ENCODE data around the gene VIL1.

Gene VIL1

GRCh38 chr2:218395456-218395825 is 23.5 kb upstream of the VIL1 start:
- no peak for DNase-seq

- peak; percentile 82 for DNase-seq
Observed at GRCh38 chr2:218395826-218396687, 22.9 kb upstream of the VIL1 start.

DNA sequence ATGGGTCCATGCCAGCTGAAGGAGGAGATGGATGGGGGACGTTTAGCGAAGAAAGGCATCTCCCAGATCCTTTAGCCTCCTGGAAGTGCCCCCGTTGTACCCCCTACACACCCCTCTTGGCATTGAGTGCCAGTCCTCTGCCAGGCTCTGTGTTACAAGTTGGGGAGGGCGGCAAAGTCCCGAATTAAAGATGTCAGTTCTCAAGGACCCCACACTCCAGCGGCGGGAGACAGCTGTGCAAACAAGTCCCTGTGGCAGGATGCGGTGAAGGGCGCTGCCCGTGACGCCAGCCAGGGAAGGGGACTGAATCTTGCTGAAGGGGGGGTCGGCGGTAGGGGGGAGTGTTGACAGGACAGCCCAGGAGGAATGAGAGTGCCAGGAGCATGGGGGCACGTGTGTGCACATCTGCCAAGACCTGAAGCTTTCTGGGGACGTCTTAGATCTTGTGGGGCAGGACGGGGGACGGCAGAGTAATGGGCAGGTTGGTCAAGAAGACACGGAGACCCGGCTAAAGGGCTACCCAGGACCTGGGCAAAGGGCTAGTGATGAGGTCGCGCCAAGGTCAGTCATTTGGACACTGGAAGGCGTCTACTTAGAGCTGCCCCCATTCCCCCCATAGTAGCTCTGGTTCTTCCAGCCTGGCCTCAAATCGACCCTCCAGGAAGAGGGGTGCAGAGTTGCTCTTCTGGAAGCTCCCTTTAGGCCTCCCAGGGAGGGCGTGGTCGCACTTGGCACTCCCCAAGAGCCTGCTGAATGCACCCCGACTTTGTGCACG is 22.0 kb upstream of the VIL1 start:
- DNase-seq = peak; percentile 79

- no peak for DNase-seq
Observed at GRCh38 chr2:218397463-218397819, 21.5 kb upstream of the VIL1 start.

GRCh38 chr2:218397820-218398436 is 21.0 kb upstream of the VIL1 start:
- no peak for DNase-seq

- DNase-seq = no peak
Observed at GRCh38 chr2:218398437-218399390, 20.2 kb upstream of the VIL1 start.

DNA sequence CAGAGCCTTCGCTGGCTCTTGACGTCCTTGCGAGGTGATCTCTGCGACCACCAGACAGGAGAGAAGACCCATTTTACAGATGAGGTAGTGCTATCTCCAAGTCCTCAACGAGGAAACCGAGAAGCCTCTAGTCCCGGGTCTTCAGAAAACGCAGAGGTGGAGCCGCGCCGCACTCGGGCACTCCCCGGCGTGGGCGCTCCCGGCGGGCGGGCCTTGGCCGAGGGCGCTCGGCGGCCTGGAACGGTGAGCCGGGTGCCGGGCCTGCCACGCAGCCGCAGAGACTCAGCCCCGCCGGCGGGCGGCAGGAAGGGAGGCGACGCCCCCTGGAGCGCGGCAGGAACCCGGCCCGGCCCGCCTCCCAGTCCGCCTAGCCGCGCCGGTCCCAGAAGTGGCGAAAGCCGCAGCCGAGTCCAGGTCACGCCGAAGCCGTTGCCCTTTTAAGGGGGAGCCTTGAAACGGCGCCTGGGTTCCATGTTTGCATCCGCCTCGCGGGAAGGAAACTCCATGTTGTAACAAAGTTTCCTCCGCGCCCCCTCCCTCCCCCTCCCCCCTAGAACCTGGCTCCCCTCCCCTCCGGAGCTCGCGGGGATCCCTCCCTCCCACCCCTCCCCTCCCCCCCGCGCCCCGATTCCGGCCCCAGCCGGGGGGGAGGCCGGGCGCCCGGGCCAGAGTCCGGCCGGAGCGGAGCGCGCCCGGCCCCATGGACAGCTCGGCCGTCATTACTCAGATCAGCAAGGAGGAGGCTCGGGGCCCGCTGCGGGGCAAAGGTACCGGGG is 19.3 kb upstream of the VIL1 start, which contains the start of gene CTDSP1:
Gene CTDSP1, plus strand, starts transcription at position 478 of the 776 bp plus-strand sequence. Its CDS starts 223 bp downstream, at position 701.
- DNase-seq = peak; percentile 82

DNA sequence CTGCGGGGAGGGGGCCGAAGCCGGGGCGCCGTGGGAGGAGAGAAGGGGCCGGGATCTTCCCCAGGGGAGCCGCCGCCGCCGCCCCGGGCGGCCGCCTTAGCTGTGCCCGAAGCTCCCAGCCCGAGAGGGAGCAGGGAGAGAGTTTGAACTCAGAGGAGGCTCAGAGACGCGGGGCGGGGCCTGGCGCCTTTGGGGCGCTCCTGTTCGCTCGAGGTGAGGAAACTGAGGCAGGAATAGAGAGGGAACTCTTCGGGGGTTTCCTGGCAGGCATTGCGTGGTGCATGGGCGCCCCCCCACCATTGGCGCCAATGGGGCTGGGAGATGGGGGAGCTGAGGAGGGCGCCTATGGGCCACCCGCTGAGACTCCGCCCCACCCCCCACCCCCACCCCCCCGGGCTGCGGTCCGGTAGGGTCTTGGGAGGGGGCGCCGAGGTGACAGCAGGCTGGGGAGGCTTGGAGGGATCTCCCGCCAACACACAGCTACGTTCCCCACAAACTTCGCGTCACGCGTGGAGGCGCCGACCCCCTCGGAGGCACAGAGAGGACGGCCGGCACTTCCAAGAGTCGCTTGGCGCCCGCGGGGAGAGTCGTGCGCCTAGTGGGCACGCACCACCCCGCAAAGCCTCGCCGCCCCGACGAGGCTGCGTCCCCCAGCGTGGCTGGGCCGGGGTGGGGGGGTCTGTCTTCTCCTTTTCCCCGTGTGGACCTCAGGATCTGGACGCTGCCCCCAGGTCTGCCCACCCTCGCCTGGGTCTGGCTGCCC is 18.6 kb upstream of the VIL1 start:
- DNase-seq = no peak

DNA sequence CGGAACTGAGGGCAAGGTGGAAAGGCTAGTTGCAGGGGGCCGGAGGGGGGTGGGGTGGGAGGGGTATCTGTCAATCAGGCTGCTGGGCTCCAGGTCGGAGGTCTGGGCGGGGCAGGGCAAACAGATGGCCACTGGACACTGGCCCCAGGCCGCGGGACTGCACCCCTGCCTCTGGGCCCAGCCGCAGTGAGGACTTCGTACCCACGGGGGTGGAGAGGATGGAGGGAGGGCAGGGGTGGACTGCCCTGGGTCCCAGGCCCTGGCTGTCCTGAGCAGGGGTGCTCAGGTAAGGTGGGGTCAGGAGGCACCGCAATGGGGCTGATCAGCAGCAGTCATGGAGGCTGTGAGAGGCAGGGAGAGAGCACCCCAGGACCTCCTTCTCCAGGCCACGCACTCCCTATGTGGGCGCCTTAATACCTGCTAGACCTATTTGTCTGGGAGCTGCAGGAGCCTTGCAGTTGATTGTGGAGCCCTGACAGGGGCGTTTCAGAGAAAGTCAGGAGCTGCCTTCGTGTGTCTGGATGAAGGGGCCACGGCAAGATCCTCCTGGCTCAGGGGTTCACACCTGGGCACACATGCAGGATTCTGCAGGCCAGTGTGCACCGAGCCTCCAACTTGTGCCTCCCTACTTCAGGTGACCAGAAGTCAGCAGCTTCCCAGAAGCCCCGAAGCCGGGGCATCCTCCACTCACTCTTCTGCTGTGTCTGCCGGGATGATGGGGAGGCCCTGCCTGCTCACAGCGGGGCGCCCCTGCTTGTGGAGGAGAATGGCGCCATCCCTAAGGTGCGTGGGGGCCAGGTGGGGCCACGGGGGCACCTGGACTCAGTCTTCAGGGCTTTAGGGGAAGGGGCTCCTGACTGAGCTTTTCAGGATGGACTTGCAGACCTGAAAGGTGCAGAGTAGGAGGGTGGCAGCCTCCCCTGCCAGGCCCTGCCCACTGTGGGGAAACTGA is 17.7 kb upstream of the VIL1 start:
- DNase-seq = no peak

- DNase-seq = no peak
Observed at GRCh38 chr2:218401890-218402289, 17.0 kb upstream of the VIL1 start.

DNA sequence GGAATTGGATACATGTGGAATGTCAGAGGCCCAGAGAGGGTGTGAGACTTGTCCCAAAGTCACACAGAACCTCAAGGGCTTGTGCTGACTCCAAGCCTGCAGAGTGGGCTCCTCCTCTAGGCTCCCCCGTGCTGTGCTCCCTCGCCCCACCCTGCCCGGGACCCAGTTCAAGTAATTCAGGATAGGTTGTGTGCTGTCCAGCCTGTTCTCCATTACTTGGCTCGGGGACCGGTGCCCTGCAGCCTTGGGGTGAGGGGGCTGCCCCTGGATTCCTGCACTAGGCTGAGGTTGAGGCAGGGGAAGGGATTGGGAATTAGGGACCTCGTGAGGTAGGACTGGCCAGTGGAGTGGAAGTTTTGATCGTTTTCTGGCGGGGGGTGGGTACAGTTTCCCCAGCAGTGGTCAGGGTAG is 16.4 kb upstream of the VIL1 start:
- DNase-seq = no peak

GRCh38 chr2:218402911-218403411 is 16.0 kb upstream of the VIL1 start:
- DNase-seq = no peak

GRCh38 chr2:218403810-218404209 is 15.1 kb upstream of the VIL1 start:
- DNase-seq = no peak

GRCh38 chr2:218404351-218405085 is 14.4 kb upstream of the VIL1 start:
- no peak for DNase-seq

DNA sequence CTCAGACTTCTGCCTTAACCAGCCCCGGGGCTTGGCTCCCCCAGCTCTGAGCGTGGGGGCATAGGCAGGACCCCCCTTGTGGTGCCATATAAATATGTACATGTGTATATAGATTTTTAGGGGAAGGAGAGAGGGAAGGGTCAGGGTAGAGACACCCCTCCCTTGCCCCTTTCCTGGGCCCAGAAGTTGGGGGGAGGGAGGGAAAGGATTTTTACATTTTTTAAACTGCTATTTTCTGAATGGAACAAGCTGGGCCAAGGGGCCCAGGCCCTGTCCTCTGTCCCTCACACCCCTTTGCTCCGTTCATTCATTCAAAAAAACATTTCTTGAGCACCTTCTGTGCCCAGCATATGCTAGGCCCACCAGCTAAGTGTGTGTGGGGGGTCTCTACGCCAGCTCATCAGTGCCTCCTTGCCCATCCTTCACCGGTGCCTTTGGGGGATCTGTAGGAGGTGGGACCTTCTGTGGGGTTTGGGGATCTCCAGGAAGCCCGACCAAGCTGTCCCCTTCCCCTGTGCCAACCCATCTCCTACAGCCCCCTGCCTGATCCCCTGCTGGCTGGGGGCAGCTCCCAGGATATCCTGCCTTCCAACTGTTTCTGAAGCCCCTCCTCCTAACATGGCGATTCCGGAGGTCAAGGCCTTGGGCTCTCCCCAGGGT is 13.7 kb upstream of the VIL1 start:
- DNase-seq = no peak

DNA sequence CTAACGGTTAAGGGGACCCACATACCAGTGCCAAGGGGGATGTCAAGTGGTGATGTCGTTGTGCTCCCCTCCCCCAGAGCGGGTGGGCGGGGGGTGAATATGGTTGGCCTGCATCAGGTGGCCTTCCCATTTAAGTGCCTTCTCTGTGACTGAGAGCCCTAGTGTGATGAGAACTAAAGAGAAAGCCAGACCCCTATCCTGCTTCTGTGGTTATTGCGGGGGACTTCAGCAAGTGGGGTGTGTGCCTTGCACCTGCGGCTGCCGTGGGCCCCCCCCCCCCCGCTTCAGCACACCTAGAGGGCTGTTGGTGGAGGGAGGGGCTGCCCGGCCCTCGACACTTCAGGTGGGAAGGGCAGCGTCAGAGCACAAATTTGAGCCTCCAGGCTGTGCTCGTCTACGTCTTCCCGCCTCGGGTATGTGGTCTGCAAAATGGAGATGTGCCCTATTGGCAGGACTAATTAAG is 13.1 kb upstream of the VIL1 start:
- no peak for DNase-seq

- peak; percentile 89 for DNase-seq
Observed at GRCh38 chr2:218406209-218406948, 12.5 kb upstream of the VIL1 start.
